GM12864 (cell line): ENCODE data around the gene ERBB4.
"Not testable (repeated sequence)": the region's sequence is repeated elsewhere in the genome, so short reads cannot be mapped to it uniquely, and the experiment has no call there.

Experiments
- DNase-seq: peaks from one replicate; pipeline ENCODE4 v3.0.0-alpha.2; 2011; ENCODE audit warnings: low read depth
- H3K4me3 ChIP-seq: 2 replicates; pipeline ENCODE4 v1.5.1; 2011; ENCODE audit warnings: mild to moderate bottlenecking, low read depth, low read length, control low read depth
- CTCF ChIP-seq: IDR thresholded peaks from 2 replicates; pipeline ENCODE4 v1.5.1; 2011; ENCODE audit warnings: low read depth, mild to moderate bottlenecking, moderate library complexity, low read length, control low read depth, inconsistent platforms; ENCODE audit errors: missing control alignments

The ERBB4 gene

GRCh38 chr2:212022966-212023365 is 515.6 kb downstream of the ERBB4 start:
- H3K4me3 ChIP-seq: no peak overlapping the region
- no peak for DNase-seq
- TF ChIP-seq CTCF: no peak

- H3K4me3 ChIP-seq: no peak overlapping the region
- DNase-seq: no peak
- TF ChIP-seq CTCF: no peak
Measured at GRCh38 chr2:212021947-212022346, 516.7 kb downstream of the ERBB4 start.

DNA sequence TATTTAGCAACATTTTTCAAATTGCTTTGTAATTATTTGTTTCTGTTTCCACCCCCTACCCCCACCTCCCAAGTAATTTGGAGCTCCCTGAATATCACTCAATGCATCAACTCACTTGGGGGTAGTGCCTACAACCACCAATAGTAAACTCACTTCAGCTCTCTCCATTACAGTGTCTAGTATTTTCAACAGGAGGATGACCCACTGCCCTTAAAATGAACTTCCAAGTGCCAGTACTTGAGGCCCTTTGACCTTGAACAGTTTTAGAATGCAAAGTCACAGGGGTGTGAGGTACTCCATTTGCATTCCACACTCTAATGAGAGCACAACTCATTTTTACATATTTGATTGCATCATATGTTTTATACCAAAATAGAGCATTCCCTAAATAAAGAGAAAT is 523.0 kb downstream of the ERBB4 start:
- no peak overlapping the region for H3K4me3 ChIP-seq
- no peak for DNase-seq
- TF ChIP-seq CTCF: no peak

DNA sequence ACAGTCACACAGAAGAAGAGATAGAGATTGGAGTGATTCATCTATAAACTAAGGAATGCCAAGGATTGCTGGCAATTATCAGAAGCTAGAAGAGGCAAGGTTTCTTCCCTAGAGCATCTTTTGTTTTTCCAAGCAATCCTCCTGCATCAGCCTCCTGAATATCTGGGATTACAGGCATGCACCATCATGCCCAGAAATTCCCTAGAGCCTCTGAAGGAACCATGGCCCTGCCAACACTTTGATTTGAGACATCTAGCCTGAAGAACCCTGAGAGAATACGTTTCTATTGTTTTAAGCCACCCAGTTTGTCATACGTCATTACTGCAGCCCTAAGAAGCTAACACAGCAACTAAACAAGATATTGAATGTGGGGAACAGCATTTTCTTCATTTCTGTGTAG is 525.0 kb downstream of the ERBB4 start:
- TF ChIP-seq CTCF: no peak
- no peak for DNase-seq
- no peak overlapping the region for H3K4me3 ChIP-seq

GRCh38 chr2:212010305-212010704 is 528.3 kb downstream of the ERBB4 start:
- not testable (repeated sequence) for H3K4me3 ChIP-seq, DNase-seq

DNA sequence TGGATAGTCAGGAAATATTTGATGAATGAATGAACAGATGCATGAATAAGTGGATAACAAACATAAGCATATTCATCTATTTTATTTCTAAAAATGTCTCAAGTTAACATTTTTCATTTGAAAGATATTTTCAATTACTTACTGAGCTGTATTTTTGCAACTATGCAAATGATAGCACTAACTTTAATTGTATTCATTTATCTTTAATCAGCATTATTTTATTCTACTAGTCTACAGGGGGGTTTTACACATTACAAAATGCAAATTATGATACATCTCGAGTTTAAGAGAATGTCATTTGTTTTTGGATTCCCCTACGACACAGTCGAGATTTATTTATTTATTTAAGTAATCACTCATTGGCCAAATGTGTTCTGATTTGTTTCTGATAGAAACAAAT is 530.6 kb downstream of the ERBB4 start:
- no peak for TF ChIP-seq CTCF
- H3K4me3 ChIP-seq: no peak overlapping the region
- DNase-seq: no peak

DNA sequence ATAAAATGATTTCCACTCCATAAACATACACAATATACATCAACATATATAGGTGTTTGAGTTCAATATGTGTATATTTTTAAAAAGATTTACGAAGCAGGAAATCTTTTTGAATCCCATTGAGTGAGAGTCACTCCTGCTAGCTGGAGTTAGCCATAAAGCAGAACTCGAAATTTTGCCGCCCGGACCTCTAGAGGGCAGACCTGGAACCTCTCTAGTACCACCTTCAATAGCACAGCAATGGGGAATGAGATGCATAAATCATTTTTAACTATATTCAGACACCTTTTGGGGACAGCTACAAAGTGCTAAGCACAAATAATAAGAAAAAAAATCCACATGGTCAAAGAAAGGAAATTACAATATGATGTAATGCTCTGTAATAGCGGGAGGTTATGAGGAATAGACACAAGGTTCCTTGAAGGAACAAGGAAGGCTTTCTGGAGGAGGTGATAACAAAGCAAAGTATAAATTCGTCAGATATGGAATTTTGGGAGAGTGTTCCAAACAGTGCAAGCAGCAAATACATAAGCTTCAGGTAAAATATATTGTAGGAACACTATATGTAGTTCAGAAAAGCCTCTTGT is 533.4 kb downstream of the ERBB4 start:
- no peak for DNase-seq

More for the DNA sequence above, 533.4 kb downstream of the ERBB4 start:
- TF ChIP-seq CTCF: peak; percentile 57
- H3K4me3 ChIP-seq: no peak overlapping the region
